Breast epithelium (tissue), 3 donors: ENCODE results near the gene ZRSR2.

Experiments
- POLR2A ChIP-seq: fragments of 450-650 bp; IDR thresholded peaks from one replicate; pipeline ENCODE4 v1.6.1; 2016; ENCODE audit warnings: antibody characterized with exemption, mild to moderate bottlenecking, moderate library complexity
- TF ChIP-seq, protein P1 (sequence below), 3 donors: fragments of 450-650 bp; IDR thresholded peaks; one replicate each; pipeline ENCODE4 v1.5.1; 2016 to 2017; ENCODE audit warnings: antibody characterized with exemption in 3 of 3, mild to moderate bottlenecking in 3 of 3, moderate library complexity in 3 of 3

- TF ChIP-seq, protein P1, sequence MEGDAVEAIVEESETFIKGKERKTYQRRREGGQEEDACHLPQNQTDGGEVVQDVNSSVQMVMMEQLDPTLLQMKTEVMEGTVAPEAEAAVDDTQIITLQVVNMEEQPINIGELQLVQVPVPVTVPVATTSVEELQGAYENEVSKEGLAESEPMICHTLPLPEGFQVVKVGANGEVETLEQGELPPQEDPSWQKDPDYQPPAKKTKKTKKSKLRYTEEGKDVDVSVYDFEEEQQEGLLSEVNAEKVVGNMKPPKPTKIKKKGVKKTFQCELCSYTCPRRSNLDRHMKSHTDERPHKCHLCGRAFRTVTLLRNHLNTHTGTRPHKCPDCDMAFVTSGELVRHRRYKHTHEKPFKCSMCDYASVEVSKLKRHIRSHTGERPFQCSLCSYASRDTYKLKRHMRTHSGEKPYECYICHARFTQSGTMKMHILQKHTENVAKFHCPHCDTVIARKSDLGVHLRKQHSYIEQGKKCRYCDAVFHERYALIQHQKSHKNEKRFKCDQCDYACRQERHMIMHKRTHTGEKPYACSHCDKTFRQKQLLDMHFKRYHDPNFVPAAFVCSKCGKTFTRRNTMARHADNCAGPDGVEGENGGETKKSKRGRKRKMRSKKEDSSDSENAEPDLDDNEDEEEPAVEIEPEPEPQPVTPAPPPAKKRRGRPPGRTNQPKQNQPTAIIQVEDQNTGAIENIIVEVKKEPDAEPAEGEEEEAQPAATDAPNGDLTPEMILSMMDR (IDR thresholded peaks at IDR 0.05) = no peak
- TF ChIP-seq POLR2A = no peak
Measured at GRCh38 chrX:15853586-15854079, 63.3 kb downstream of the ZRSR2 start.
